ENCODE data around the gene RBKS. TPM values are rescaled to one million over a fixed set of nuclear protein-coding genes. Genes with fewer than 3 reads are reported as not detected.

The RBKS gene
- total and polyA plus RNA-seq, 2 of the 13 experiments (the other 11 are each of a cell fraction or from before 2014, with no cell fraction given): 7.7 to 8.3 TPM

- TF ChIP-seq, protein P1, sequence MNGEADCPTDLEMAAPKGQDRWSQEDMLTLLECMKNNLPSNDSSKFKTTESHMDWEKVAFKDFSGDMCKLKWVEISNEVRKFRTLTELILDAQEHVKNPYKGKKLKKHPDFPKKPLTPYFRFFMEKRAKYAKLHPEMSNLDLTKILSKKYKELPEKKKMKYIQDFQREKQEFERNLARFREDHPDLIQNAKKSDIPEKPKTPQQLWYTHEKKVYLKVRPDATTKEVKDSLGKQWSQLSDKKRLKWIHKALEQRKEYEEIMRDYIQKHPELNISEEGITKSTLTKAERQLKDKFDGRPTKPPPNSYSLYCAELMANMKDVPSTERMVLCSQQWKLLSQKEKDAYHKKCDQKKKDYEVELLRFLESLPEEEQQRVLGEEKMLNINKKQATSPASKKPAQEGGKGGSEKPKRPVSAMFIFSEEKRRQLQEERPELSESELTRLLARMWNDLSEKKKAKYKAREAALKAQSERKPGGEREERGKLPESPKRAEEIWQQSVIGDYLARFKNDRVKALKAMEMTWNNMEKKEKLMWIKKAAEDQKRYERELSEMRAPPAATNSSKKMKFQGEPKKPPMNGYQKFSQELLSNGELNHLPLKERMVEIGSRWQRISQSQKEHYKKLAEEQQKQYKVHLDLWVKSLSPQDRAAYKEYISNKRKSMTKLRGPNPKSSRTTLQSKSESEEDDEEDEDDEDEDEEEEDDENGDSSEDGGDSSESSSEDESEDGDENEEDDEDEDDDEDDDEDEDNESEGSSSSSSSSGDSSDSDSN (CRISPR knock-in tag; IDR thresholded peaks at IDR 0.05): 0 out of 2 replicates have a peak, but pooled peaks have one; percentile 40
- peak in 1 of 2 experiments; percentile 97; a peak in 2 of 4 replicates for TF ChIP-seq ATF4 (CRISPR knock-in tag; IDR thresholded peaks at IDR 0.05)
- TF ChIP-seq, protein P2, sequence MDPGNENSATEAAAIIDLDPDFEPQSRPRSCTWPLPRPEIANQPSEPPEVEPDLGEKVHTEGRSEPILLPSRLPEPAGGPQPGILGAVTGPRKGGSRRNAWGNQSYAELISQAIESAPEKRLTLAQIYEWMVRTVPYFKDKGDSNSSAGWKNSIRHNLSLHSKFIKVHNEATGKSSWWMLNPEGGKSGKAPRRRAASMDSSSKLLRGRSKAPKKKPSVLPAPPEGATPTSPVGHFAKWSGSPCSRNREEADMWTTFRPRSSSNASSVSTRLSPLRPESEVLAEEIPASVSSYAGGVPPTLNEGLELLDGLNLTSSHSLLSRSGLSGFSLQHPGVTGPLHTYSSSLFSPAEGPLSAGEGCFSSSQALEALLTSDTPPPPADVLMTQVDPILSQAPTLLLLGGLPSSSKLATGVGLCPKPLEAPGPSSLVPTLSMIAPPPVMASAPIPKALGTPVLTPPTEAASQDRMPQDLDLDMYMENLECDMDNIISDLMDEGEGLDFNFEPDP (CRISPR knock-in tag; conservative IDR thresholded peaks at IDR 0.05): 0 out of 2 replicates have a peak, but pooled peaks have one; percentile 86
- TF ChIP-seq, protein P3, sequence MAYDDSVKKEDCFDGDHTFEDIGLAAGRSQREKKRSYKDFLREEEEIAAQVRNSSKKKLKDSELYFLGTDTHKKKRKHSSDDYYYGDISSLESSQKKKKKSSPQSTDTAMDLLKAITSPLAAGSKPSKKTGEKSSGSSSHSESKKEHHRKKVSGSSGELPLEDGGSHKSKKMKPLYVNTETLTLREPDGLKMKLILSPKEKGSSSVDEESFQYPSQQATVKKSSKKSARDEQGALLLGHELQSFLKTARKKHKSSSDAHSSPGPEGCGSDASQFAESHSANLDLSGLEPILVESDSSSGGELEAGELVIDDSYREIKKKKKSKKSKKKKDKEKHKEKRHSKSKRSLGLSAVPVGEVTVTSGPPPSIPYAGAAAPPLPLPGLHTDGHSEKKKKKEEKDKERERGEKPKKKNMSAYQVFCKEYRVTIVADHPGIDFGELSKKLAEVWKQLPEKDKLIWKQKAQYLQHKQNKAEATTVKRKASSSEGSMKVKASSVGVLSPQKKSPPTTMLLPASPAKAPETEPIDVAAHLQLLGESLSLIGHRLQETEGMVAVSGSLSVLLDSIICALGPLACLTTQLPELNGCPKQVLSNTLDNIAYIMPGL (CRISPR knock-in tag; IDR thresholded peaks at IDR 0.05; ENCODE audit: borderline replicate concordance in 1 of 2, low read depth in 1 of 2): peak; percentile 30 to 77; a peak in 2 of 4 replicates
- TF ChIP-seq ZNF343 (CRISPR knock-in tag; IDR thresholded peaks at IDR 0.05): peak; percentile 64
- no peak for TF ChIP-seq SMAD9 (CRISPR knock-in tag; IDR thresholded peaks at IDR 0.05)
- TF ChIP-seq NPAS2 (CRISPR knock-in tag; IDR thresholded peaks at IDR 0.05; ENCODE audit: borderline replicate concordance): no peak
- TF ChIP-seq DZIP1 (CRISPR knock-in tag; IDR thresholded peaks at IDR 0.05): 0 out of 2 replicates have a peak, but pooled peaks have one; percentile 60
- no peak for TF ChIP-seq MAFG (CRISPR knock-in tag; IDR thresholded peaks at IDR 0.05)
- TF ChIP-seq, protein P4, sequence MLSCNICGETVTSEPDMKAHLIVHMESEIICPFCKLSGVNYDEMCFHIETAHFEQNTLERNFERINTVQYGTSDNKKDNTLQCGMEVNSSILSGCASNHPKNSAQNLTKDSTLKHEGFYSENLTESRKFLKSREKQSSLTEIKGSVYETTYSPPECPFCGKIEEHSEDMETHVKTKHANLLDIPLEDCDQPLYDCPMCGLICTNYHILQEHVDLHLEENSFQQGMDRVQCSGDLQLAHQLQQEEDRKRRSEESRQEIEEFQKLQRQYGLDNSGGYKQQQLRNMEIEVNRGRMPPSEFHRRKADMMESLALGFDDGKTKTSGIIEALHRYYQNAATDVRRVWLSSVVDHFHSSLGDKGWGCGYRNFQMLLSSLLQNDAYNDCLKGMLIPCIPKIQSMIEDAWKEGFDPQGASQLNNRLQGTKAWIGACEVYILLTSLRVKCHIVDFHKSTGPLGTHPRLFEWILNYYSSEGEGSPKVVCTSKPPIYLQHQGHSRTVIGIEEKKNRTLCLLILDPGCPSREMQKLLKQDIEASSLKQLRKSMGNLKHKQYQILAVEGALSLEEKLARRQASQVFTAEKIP (CRISPR knock-in tag; IDR thresholded peaks at IDR 0.05; ENCODE audit: borderline replicate concordance): no peak
- TF ChIP-seq U2AF1 (optimal IDR thresholded peaks at IDR 0.05; ENCODE audit: low read depth, low read length): peak; percentile 76
- TF ChIP-seq CREB3 (CRISPR knock-in tag; IDR thresholded peaks at IDR 0.05): no peak; the same call in 1 of the 2 replicates
- TF ChIP-seq NR2F6 (IDR thresholded peaks at IDR 0.05): peak; percentile 39; the same call in 1 of the 2 replicates
- 0 out of 2 replicates have a peak, but pooled peaks have one; percentile 5 for TF ChIP-seq NR2F6 (CRISPR knock-in tag; IDR thresholded peaks at IDR 0.05)
- no peak for TF ChIP-seq IRX3 (CRISPR knock-in tag; IDR thresholded peaks at IDR 0.05; ENCODE audit: borderline replicate concordance, low read depth)
Observed at GRCh38 chr2:27752551-27753237, 137.5 kb downstream of the RBKS start (continued).

Data from HepG2 (cell line).